Measurements from ENCODE around the gene SCRN1.

DNA sequence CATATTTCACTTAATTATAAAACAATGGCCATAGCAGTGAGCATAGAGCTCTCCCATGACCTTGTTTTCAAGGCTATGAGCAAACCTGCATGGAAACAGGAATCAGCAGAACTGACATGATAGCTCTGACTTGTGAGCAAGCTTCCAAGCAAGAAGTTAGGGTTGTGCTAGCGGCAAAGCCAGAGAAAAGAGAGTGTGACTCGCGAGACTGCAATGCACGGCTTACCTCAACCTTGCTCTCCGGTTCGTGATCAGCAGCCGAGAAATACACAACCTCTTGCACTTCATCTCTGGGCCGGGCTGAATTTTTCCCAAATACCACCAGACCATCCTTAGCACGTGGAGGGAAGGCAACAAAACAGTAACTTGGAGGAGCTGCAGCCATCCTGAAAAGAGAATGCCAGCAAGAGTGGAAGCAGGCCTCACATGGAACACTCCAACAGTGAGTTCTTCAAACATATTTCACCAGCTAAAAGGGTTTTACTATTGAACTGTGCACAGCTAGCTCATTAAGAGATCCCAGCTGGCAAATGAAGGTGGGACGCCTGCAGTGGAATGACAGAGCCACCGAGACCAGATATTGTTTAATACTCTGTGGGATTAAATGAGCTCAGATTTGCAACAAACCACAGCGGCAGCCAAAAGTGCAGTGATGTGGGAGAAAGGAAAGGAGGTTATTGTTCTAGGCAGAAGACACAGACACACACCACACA, 20.8 kb downstream of the SCRN1 start:
- TF ChIP-seq, protein P1, sequence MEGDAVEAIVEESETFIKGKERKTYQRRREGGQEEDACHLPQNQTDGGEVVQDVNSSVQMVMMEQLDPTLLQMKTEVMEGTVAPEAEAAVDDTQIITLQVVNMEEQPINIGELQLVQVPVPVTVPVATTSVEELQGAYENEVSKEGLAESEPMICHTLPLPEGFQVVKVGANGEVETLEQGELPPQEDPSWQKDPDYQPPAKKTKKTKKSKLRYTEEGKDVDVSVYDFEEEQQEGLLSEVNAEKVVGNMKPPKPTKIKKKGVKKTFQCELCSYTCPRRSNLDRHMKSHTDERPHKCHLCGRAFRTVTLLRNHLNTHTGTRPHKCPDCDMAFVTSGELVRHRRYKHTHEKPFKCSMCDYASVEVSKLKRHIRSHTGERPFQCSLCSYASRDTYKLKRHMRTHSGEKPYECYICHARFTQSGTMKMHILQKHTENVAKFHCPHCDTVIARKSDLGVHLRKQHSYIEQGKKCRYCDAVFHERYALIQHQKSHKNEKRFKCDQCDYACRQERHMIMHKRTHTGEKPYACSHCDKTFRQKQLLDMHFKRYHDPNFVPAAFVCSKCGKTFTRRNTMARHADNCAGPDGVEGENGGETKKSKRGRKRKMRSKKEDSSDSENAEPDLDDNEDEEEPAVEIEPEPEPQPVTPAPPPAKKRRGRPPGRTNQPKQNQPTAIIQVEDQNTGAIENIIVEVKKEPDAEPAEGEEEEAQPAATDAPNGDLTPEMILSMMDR (IDR thresholded peaks at IDR 0.05; ENCODE audit: insufficient read depth, low read length) = no peak
- TF ChIP-seq POLR2AphosphoS5 (IDR thresholded peaks at IDR 0.05; ENCODE audit: low read depth) = no peak
